ENCODE data around the gene KLK14. TPM values are rescaled to one million over a fixed set of nuclear protein-coding genes. Genes with fewer than 3 reads are reported as not detected.

Gene KLK14
- polyA plus RNA-seq, 3 donors, result 0.22 to 0.51 (median 0.23) TPM

DNA sequence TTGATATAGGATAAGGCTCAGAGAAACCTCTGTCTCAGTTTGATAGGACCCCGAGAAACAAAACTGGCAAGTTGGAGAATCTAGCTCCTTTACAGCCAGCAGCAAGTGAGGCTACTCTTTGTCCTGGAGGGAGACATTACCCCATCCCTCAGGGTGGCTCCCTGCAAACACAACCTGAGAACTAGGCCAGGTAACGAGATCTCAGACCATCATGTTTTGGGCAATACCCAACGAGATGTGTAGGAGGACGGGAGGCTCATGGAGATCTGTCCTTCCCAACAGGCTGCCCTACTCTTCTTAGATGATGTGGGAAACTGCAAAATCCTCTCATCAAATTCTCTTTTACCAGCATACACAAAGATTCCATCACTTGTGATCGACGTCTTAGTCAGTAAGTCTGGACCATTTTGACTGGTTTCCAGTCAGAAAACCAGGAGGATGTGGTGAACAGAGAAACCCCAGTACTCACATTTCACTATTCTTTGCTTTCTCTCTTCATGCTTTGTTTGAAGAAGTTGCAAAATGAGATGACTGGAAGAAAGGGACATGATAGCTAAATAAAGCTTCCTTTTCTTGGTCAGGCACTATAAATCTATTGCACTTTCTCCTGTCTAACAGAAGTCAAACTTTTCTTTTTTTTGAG, 31.5 kb upstream of the KLK14 start:
- DNase-seq (ENCODE audit: extremely low read depth in 1 of 11, low read depth in 9 of 11, low spot score in 4 of 11), result no peak

DNA sequence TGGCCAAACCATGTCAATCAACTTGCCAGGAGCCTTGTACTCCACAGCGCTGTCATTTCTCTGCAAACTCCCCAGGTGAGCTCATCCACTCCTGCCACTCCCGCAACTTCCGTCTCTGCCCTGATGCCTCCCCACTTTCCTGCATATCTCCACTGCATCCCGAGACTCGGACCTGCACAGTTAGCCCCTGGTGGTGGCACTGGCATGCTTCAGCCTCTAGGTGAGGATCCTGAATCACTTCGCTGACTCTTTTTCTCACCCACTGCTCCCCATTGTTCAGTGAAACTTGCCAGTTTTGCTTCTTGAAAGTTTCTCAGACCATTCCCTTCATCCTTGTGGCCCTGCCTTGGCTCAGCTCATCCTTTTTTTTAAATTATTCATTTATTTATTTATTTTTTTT, 28.9 kb upstream of the KLK14 start:
- DNase-seq (ENCODE audit: extremely low read depth in 1 of 11, low read depth in 9 of 11, low spot score in 4 of 11), result no peak

DNA sequence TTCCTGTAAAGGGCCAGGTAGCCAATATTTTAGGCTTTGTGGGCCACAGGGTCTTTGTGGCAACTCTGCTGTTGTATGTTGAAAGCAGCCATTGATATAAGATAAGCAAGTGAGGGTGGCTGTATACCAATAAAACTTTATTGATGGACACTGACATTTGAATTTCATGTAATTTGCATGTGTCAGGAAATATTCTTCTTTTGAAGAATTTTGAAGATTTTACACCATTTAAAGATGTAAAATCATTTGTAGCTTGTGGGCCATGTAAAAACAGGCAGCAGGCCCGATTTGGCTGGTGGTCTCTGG, 27.9 kb upstream of the KLK14 start:
- no peak for DNase-seq (ENCODE audit: extremely low read depth in 1 of 11, low read depth in 9 of 11, low spot score in 4 of 11)

DNA sequence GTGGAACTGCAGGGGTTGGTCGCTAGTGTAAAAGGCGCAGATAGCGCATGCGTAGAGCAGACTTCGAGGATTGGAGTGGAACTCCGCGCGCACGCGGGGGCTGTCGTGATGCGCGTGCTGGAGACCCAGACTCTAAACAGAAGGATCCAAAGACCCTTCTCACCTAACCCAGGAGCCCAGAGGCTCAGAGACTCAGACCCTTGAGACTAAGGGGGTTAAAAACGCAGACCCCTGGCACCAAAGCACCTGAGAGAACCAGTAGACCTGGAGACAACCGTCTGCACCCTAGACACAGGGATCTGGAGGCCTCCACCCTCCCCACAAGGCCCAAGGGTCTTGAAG, 26.1 kb upstream of the KLK14 start:
- DNase-seq (ENCODE audit: extremely low read depth in 1 of 11, low read depth in 9 of 11, low spot score in 4 of 11), result no peak

DNA sequence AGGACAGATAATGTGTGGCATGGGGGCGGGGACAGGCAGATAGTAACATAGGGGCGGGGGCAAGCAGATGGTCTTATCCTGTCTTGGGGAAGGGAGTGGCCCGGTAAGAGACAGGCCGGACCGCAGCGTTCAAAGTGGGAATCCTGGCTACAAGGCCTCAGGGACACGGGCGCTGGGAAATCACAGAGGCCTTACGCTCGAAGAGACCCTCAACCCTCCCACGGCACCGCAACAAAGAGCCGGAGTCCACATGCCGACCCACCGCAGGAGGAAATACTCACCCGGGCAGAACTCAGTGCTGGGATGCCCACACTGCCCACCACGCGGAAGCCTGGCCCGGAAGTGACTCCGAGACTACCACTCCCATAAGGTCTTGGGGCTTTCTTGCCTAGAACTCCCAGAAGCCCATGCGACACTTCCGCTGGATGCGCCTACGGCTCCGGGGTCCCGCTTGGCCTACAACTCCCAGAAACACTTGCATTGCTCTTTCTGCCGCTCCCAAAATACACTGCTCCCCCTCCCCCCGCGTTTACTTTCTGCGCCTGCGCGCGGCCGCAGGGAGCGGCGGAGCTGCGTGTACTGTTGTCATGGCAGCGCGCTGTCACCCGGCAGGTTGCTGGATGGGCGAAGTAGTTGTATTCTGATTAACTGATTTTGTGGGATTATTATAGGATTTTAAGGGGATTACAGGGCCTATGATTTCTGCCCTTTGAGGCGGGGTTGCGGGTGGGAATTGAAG, 25.5 kb upstream of the KLK14 start, which contains the start of gene CTU1:
TSS of gene CTU1 (minus strand) at position 344 of the 739 bp plus-strand sequence. CDS start 3,840 bp downstream, outside the sequence.
- peak; percentile 95 to 99 (median 97) for DNase-seq (ENCODE audit: extremely low read depth in 1 of 11, low read depth in 9 of 11, low spot score in 4 of 11)

DNA sequence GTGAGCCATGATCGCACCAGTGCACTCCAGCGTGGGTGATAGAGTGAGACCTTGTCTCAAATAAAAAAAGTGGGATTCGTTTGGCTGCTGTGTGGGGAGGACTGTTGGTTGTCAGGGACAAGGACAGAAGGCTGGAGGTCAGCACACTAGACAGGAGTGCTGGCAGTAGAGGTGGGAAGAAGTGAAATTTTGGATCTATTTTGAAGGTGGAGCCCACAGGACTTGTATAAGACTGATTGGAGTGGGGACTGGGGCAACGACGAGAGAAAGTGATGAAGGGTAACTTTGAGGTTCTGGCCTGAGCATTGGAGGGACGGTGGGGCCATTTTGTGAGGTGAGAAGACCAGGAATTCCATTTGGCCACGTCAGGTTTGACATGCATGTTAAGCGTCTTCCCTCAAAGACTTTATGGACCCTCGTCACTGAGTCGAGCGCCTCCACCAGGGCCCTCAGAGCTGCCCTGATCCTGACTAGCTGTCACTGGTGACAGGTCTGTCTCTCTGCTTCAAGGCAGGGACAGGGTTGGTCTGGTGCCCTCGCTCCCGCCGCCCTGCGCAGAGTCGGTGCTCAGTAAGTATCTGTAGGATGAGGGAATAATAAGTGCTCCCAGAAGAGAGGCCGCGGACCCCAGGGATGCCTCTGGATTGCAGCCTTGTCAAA, 24.8 kb upstream of the KLK14 start:
- DNase-seq (ENCODE audit: extremely low read depth in 1 of 11, low read depth in 9 of 11, low spot score in 4 of 11), result no peak

DNA sequence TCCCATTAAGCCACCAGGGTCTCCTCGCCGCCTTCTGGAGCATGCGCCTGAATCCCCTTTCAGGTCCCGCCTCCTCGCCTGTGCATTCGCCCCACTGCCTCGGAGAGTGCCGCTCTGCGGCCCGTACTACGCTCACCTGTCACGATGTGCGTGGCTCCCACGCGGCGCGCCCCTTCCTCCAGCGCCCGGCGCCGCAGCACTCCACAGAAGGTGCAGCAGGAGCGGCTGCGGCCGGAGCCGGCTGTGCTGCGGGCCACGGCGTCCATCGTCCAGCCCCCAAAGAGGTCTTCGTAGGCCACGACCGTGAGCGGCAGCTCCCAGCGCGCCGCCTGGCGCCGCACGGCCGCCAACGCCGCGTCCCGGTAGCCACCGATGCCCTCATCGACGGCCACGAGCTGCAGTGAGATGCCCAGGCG, 21.2 kb upstream of the KLK14 start:
- DNase-seq (ENCODE audit: extremely low read depth in 1 of 11, low read depth in 9 of 11, low spot score in 4 of 11), result peak in 1 of 11 donors; percentile 9

DNA sequence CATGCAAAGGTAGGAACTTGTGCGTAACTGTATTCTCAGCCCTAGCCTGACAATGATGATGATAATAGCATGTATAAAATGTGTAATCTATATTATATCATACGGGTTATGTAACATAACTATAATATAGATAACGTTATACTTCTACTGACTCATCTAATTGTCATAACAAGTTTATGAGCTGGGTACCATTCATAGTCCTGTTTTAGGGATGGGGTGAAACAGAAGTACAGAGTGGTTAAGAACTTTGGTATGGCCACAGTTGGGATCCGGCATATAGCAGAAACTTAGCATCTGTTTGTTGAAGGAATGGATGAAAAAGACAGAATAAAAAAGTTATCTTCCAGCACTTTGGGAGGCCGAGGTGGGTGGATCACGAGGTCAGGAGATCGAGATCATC, 20.3 kb upstream of the KLK14 start:
- no peak for DNase-seq (ENCODE audit: extremely low read depth in 1 of 11, low read depth in 9 of 11, low spot score in 4 of 11)

DNA sequence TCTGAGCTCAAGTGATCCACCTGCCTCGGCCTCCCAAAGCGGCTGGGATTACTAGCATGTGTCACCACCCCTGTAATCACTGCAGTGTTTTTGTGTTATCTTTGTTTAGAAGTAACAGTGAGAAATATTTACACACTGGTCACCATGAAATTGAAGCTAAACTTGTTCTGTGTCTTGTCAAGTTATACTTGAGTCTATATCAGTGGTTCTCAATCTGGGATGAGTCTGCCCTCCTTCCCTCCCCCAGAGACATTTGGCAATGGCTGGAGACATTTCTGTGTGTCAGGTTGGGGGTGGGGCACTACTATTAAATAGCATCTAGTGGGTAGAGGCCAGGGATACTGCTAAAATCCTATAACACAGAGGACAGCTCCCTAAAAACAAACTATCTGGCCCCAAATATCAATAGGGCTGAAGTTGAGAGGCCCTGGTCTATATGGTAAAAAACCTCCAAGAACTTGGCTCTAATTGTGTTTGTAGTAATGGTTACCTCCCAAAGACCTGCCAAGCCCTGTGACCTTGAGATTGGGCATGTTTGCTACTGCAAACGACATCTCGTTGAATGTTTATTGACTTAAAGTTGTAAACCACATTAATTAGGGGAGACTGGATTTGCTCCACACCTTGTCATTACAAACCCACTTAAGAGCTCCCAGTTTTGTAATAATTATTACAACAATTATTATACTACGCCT, 18.6 kb upstream of the KLK14 start:
- DNase-seq (ENCODE audit: extremely low read depth in 1 of 11, low read depth in 9 of 11, low spot score in 4 of 11), result no peak

DNA sequence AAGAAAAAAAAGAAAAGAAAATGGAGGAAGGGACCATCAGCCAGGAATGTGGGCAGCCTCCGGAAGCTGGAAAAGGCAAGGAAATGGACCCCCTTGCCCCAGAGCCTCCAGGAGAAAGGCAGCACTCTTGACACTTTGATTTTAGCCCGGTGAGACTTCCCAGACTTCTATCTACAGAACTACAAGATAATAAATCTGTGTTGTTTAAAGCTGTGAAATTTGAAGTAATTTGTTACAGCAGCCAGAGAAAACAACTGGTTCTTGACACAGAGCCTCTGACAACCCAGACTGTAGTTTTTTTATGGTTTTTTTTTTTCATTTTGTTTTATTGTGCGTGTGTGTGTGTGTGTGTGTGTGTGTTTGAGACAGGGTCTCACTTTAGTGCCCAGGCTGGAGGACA, 17.9 kb upstream of the KLK14 start:
- DNase-seq (ENCODE audit: extremely low read depth in 1 of 11, low read depth in 9 of 11, low spot score in 4 of 11), result no peak

DNA sequence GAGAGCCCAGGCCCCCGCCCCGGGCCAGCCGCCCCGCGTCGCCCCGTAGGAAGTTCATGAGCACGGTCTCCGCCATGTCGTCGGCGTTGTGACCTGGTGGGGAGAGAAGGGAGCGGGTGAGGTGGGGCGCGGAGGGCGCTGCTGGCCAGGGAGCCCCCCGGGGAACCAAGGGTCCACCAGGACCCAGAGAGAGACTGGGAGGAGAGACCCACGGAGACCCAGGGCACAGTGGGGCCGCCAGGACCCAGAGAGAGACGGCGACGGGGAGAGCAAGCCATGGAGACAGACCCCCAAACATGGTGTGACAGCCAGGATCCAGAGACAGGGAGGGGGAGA, 16.3 kb upstream of the KLK14 start:
- DNase-seq (ENCODE audit: extremely low read depth in 1 of 11, low read depth in 9 of 11, low spot score in 4 of 11), result no peak

DNA sequence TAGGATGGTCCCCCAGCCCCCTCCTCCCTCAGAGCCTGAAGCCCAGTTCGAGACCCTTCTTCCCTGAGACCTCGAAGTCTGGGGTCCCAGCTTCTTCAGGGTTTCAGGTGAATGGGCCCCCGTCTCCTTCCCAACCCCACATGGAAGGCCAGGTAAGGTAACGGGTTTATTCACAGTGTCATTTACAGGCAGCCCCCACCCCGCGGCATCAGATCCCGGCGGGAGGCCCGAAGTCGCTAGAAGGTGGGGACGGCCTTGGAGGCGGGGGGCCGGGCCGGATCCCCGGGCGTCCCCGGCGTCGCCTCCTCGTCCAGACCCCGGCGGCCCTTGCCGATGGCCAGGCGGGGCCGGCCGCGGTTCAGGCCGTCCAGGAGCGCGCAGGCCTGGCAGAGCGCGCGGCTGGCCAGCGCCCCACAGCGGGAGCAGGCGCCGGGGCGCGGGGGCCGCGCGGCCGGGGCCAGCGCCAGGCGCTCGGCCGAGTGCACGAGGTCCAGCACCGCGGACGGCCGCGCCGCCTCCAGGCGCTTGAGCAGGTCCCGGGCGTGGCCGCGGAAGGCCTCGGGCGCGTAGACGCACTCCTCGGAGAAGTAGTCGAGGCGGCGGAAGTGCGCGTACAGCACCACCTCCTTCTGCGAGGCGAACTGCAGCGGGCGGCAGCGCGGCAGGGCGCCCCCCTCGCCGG, 15.8 kb upstream of the KLK14 start:
- peak in 5 of 11 donors; percentile 39 to 54 (median 45) for DNase-seq (ENCODE audit: extremely low read depth in 1 of 11, low read depth in 9 of 11, low spot score in 4 of 11)

DNA sequence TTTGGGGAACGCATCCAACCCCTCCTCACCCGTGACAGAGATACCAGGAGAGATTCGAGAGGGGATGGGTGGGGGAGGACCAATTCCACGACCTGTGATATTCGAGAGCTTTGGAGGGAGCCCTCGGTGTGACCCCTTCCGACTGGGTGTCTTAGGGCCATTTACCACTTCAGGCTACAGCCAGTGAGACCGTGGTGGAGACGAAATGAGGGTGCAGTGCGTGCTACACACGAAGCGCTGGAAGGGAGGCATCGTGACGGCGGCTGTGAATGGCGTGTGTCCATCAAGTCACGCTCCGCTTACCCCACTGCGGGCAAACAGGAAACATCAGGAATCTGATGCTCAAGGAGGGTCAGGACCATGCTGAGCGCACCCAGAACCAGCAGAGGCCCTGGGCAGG, 15.1 kb upstream of the KLK14 start:
- no peak for DNase-seq (ENCODE audit: extremely low read depth in 1 of 11, low read depth in 9 of 11, low spot score in 4 of 11)

DNA sequence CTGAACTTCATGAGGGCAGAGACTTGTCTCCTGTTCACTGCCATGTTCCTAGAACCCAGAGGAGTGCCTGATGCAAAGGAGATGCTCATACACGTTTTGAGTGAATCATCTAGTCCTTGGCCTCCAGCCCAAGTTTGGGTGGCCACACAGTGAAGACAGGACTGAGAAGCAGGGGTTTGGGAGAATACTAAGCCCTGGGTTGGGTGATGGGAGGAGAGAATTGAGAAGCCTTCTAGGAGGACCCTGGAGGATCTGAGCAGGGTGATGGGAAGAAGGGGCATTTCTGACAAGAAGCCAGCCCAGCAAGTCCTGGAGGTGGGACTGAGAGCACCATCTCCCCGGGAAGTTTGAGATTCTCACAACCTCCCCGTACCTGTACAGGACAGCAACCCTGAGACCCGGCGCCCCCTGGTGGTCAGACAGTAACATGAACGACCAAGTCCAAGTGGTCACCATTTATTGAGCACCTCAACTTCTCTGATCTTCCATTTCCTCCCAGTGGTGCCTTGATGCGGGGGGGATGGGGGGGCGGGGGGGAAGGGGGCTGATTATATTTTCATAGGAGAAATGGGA, 14.6 kb upstream of the KLK14 start:
- DNase-seq (ENCODE audit: extremely low read depth in 1 of 11, low read depth in 9 of 11, low spot score in 4 of 11), result no peak

DNA sequence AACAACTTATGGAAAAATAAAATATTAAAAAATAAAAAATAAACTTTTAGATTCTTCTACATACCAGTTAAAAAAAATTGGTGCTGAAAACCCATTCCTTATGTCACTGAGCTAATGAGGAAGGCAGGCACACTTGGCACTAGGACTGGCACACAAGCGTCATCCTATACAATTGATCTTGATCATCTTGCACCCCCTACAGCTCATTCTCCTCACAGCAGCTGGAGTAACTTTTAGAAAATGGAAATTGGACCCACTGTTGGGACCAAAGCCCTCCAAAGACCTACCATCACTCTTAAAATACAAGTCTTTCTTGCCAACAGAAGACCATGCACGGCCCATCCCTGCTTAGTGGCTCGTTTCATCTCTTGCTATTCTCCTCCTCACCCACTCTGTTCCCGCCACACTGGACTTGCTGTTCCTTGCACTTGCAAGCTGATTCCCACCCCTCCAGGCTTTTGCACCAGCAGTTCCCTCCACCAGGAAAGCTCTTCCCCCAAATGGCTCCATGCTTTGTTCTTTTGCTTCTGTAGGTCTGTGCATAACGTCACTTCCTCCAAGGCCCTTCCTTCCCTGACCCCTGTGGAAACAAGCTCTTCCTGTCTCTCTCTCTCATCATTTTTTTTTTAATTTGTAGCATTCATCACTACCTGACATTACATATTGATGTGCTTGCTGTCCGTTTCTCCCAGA, 13.9 kb upstream of the KLK14 start:
- no peak for DNase-seq (ENCODE audit: extremely low read depth in 1 of 11, low read depth in 9 of 11, low spot score in 4 of 11)

DNA sequence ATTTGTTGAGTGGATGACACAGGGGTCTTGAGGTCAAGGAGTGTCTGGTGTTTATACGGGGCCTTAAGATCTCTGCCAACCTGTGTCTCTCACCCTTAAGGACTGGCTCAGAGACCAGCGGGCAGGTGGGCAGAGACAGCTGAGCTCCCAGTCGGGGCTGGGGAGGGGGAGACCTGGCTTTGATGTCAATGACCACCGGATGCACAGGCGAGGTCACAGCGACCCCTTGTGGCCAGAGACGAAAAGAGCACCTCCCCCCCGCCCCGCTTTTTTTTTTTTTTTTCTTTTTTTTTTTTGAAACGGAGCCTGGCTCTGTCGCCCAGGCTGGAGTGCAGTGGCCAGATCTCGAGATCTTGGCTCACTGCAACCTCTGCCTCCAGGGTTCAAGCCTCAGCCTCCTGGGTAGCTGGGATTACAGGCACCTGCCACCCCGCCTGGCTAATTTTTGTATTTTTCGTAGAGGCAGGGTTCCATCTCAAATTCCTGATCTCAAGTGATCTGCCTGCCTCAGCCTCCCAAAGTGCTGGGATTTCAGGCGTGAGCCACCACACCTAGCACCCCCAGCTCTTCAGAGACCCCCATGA, 12.1 kb upstream of the KLK14 start:
- DNase-seq (ENCODE audit: extremely low read depth in 1 of 11, low read depth in 9 of 11, low spot score in 4 of 11), result peak in 1 of 11 donors; percentile 31

DNA sequence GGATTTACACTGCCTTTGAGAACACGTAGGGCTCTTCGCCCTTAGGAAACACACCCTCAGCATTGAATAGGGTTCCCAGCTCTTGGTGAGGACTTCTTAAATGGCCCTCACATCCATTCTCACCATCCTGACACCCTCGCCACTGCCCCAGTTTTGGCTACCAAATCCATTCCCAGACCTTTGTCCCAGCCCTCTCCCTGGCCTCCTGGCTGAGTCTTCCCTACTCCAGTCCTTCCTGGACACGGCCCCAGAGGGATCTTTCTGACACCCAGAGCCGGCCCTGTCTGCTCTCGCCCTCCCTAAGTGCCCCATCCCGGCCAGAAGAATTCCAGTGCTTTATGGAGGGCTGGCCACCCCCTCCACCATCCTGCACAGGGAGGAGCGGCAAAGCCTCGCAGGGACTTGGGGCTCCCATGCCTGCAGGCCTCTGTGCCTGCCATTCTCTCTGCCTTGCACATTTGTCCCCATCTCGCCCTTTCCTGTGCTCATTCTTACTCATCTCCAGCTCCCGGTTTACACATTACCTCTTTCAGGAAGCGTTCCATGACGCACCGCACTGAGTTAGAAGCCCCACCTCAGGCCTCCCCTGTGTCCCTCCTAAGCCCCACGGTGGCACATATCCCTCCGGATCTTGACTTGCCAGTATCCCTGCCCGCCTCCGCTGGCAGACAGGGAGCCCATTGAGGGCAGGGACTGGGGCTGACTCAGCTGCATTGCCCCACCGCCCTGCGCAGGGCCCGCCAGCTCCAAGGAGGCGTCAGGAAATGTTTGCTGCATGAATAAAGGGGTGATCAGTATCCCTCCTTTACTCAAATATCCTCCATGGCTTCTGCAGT, 11.0 kb upstream of the KLK14 start:
- no peak for DNase-seq (ENCODE audit: extremely low read depth in 1 of 11, low read depth in 9 of 11, low spot score in 4 of 11)

All from renal cortex interstitium (tissue), 11 donors.